ENCODE results near the gene INSM1. TPM values are rescaled to one million over a fixed set of nuclear protein-coding genes. Genes with fewer than 3 reads are reported as not detected.

INSM1 gene
- total RNA-seq, 2 experiments from 2014 or later: not detected

- Histone ChIP-seq H3K36me3 (ENCODE audit: insufficient read depth, low read length) (no peaks in the 10 kb centered on the region), H3K27me3 (ENCODE audit: control insufficient read depth in 1 of 2, insufficient read depth in 2 of 2, low read length in 2 of 2) (peaks cover 0 to 2% of the 10 kb centered on the region in 2 experiments), H3K4me3 (ENCODE audit: low read length) (no peak overlapping the region), H3K4me1 (ENCODE audit: insufficient read depth, low read length) (no peaks in the 10 kb centered on the region), H3K9me3 (ENCODE audit: control insufficient read depth in 1 of 2, insufficient read depth in 1 of 2, low read length in 2 of 2) (peaks cover 0 to 15% of the 10 kb centered on the region in 2 experiments), H3K27ac (ENCODE audit: low read depth in 1 of 2, low read length in 2 of 2) (no peak overlapping the region)
- ChIA-PET POLR2A (no interaction called here), CTCF (no interaction called here)
- Mint-ChIP-seq H3K27me3 (peaks cover 12% of the 10 kb centered on the region), H3K4me1 (ENCODE audit: low read depth) (no peaks in the 10 kb centered on the region), H3K9me3 (peaks cover 4% of the 10 kb centered on the region), H3K27ac (no peak overlapping the region), H3K4me3 (no peak overlapping the region), H3K36me3 (ENCODE audit: low read depth) (no peaks in the 10 kb centered on the region)
- ATAC-seq (ENCODE audit: poor library complexity) (no peak), DNase-seq (no peak)
- intact Hi-C loops (cut with DNase I, micrococcal nuclease): no loop called here
- TF ChIP-seq CTCF (IDR thresholded peaks at IDR 0.05): no peak
These were observed 46.0 kb upstream of the INSM1 start for GRCh38 chr20:20321917-20322316.

GRCh38 chr20:20322912-20323311, 45.0 kb upstream of the INSM1 start:
- intact Hi-C loops (cut with DNase I, micrococcal nuclease): no loop called here
- CTCF ChIA-PET: interaction anchor here (0.9 kb wide), 1 partner anchor 23 kb away, joined by 3 read pairs; no protein-coding TSS in a partner anchor
- H3K4me3 ChIP-seq (ENCODE audit: low read length): no peak overlapping the region
- no peak for TF ChIP-seq CTCF (IDR thresholded peaks at IDR 0.05)
- peaks cover 4% of the 10 kb centered on the region for H3K9me3 Mint-ChIP-seq
- ATAC-seq (ENCODE audit: poor library complexity) (no peak), DNase-seq (no peak)
- H3K27ac ChIP-seq (ENCODE audit: low read depth in 1 of 2, low read length in 2 of 2): no peak overlapping the region
- no peaks in the 10 kb centered on the region for H3K27me3 ChIP-seq (ENCODE audit: control insufficient read depth in 1 of 2, insufficient read depth in 2 of 2, low read length in 2 of 2)
- no peak overlapping the region for H3K27ac Mint-ChIP-seq
- POLR2A ChIA-PET: no interaction called here
- no peak overlapping the region for H3K4me3 Mint-ChIP-seq
- peaks cover 5% of the 10 kb centered on the region for H3K27me3 Mint-ChIP-seq
- no peaks in the 10 kb centered on the region for H3K36me3 ChIP-seq (ENCODE audit: insufficient read depth, low read length)
- no peaks in the 10 kb centered on the region for H3K36me3 Mint-ChIP-seq (ENCODE audit: low read depth)
- peaks cover 0 to 6% of the 10 kb centered on the region in 2 experiments for H3K9me3 ChIP-seq (ENCODE audit: control insufficient read depth in 1 of 2, insufficient read depth in 1 of 2, low read length in 2 of 2)
- no peaks in the 10 kb centered on the region for H3K4me1 ChIP-seq (ENCODE audit: insufficient read depth, low read length)
- H3K4me1 Mint-ChIP-seq (ENCODE audit: low read depth): no peaks in the 10 kb centered on the region

GRCh38 chr20:20327746-20328145, 40.2 kb upstream of the INSM1 start:
- Mint-ChIP-seq H3K9me3 (no peaks in the 10 kb centered on the region), H3K27ac (no peak overlapping the region), H3K4me3 (no peak overlapping the region), H3K27me3 (peaks cover 9% of the 10 kb centered on the region), H3K36me3 (ENCODE audit: low read depth) (no peaks in the 10 kb centered on the region), H3K4me1 (ENCODE audit: low read depth) (no peaks in the 10 kb centered on the region)
- intact Hi-C loops (cut with DNase I, micrococcal nuclease): no loop called here
- Histone ChIP-seq H3K4me1 (ENCODE audit: insufficient read depth, low read length) (no peaks in the 10 kb centered on the region), H3K27ac (ENCODE audit: low read depth in 1 of 2, low read length in 2 of 2) (no peak overlapping the region), H3K4me3 (ENCODE audit: low read length) (no peak overlapping the region), H3K36me3 (ENCODE audit: insufficient read depth, low read length) (no peaks in the 10 kb centered on the region), H3K9me3 (ENCODE audit: control insufficient read depth in 1 of 2, insufficient read depth in 1 of 2, low read length in 2 of 2) (no peaks in the 10 kb centered on the region), H3K27me3 (ENCODE audit: control insufficient read depth in 1 of 2, insufficient read depth in 2 of 2, low read length in 2 of 2) (no peaks in the 10 kb centered on the region)
- ATAC-seq (ENCODE audit: poor library complexity) (no peak), DNase-seq (no peak)
- ChIA-PET POLR2A (interaction anchor here (0.6 kb wide), 1 partner anchor 1181 kb away, joined by 3 read pairs; no protein-coding TSS in a partner anchor), CTCF (no interaction called here)
- no peak for TF ChIP-seq CTCF (IDR thresholded peaks at IDR 0.05)
